Vagina (tissue), 2 donors: ENCODE results near the gene ANKLE2. TPM values are rescaled to one million over a fixed set of nuclear protein-coding genes. Genes with fewer than 3 reads are reported as not detected.
"Not testable (repeated sequence)": the region's sequence is repeated elsewhere in the genome, so short reads cannot be mapped to it uniquely, and the experiment has no call there.

Experiments
- DNase-seq, 2 donors: peaks; one replicate each; pipeline ENCODE4 v3.0.0-alpha.2; 2017; ENCODE audit errors: extremely low spot score in 2 of 2
- H3K27ac ChIP-seq: fragments of 200-600 bp; sonication (generic); one replicate; pipeline ENCODE4 v1.5.1; 2019
- H3K27me3 ChIP-seq: fragments of 200-600 bp; sonication (generic); one replicate; pipeline ENCODE4 v1.5.1; 2019
- H3K36me3 ChIP-seq, 2 donors: fragments of 200-600 bp; sonication (generic); one replicate each; pipeline ENCODE4 v1.5.1; 2017 to 2019
- H3K4me1 ChIP-seq: fragments of 200-600 bp; sonication (generic); one replicate; pipeline ENCODE4 v1.5.1; 2019
- H3K4me3 ChIP-seq, 2 donors: fragments of 200-600 bp; sonication (generic); 1 replicate in 1 of 2; 2 replicates in 1 of 2; pipeline ENCODE4 v1.5.1; 2016 to 2019
- H3K9me3 ChIP-seq: fragments of 200-600 bp; sonication (generic); one replicate; pipeline ENCODE4 v1.5.1; 2019
- CTCF ChIP-seq, 3 experiments: fragments of 450-650 bp in 2 of 3; fragments of 200-600 bp in 1 of 3; sonication (generic) in 1 of 3; IDR thresholded peaks; one replicate each; pipeline ENCODE4 v1.5.1; 2017 to 2019; ENCODE audit warnings: antibody characterized with exemption in 3 of 3, mild to moderate bottlenecking in 2 of 3, moderate library complexity in 2 of 3
- POLR2A ChIP-seq, 2 donors: fragments of 450-650 bp; IDR thresholded peaks; one replicate each; pipeline ENCODE4 v1.6.1; 2017; ENCODE audit warnings: antibody characterized with exemption in 2 of 2, mild to moderate bottlenecking in 2 of 2, moderate library complexity in 2 of 2
- POLR2AphosphoS5 ChIP-seq, 2 donors: sonication (generic); formaldehyde crosslinking; IDR thresholded peaks; one replicate each; pipeline ENCODE4 v1.9.0; 2017; ENCODE audit warnings: antibody characterized with exemption in 2 of 2, mild to moderate bottlenecking in 2 of 2, low read depth in 1 of 2; ENCODE audit not compliant: insufficient read depth in 1 of 2
- intact Hi-C: fragments of 100-400 bp; cut with DNase I; formaldehyde crosslinking; loops from one replicate; pipeline ENCODE4 v1.15.1; 2023
- total RNA-seq: library from RNA; depleted of rRNA; stranded (reverse); fragments of >200 nt; gene quantifications from one replicate; pipeline ENCODE4 v1.2.3, GENCODE V29; 2016

Gene ANKLE2
- total RNA-seq, 1 donor from 2014 or later: 63.1 TPM

- intact Hi-C loops: no loop called here
- H3K36me3 ChIP-seq: no peaks in the 10 kb centered on the region
- DNase-seq: no peak
- H3K9me3 ChIP-seq: no peaks in the 10 kb centered on the region
- TF ChIP-seq CTCF (IDR thresholded peaks at IDR 0.05) (no peak), POLR2A (IDR thresholded peaks at IDR 0.05) (no peak), POLR2AphosphoS5 (IDR thresholded peaks at IDR 0.05; ENCODE audit: insufficient read depth in 1 of 2, low read depth in 1 of 2) (no peak)
- H3K27me3 ChIP-seq: no peaks in the 10 kb centered on the region
- H3K4me3 ChIP-seq: no peak overlapping the region
- no peak overlapping the region for H3K27ac ChIP-seq
- no peaks in the 10 kb centered on the region for H3K4me1 ChIP-seq
These were observed 58.0 kb downstream of the ANKLE2 start for GRCh38 chr12:132703641-132704040.

GRCh38 chr12:132702640-132703039 lies 59.0 kb downstream of the ANKLE2 start:
- intact Hi-C loops: no loop called here
- H3K36me3 ChIP-seq: peaks cover 0 to 4% of the 10 kb centered on the region in 2 donors
- H3K9me3 ChIP-seq: no peaks in the 10 kb centered on the region

GRCh38 chr12:132700212-132700822 lies 61.3 kb downstream of the ANKLE2 start:
- no peaks in the 10 kb centered on the region for H3K9me3 ChIP-seq
- H3K27me3 ChIP-seq: no peaks in the 10 kb centered on the region
- no peak overlapping the region for H3K27ac ChIP-seq
- no peak for DNase-seq
- H3K36me3 ChIP-seq: peaks cover 0 to 13% of the 10 kb centered on the region in 2 donors
- no peak overlapping the region for H3K4me3 ChIP-seq
- intact Hi-C loops: no loop called here
- H3K4me1 ChIP-seq: no peaks in the 10 kb centered on the region
- TF ChIP-seq CTCF (IDR thresholded peaks at IDR 0.05) (no peak), POLR2AphosphoS5 (IDR thresholded peaks at IDR 0.05; ENCODE audit: insufficient read depth in 1 of 2, low read depth in 1 of 2) (no peak), POLR2A (IDR thresholded peaks at IDR 0.05) (no peak)

More at GRCh38 chr12:132702640-132703039, 59.0 kb downstream of the ANKLE2 start:
- Histone ChIP-seq H3K4me1 (no peaks in the 10 kb centered on the region), H3K27ac (no peak overlapping the region), H3K4me3 (no peak overlapping the region), H3K27me3 (no peaks in the 10 kb centered on the region)
- TF ChIP-seq CTCF (IDR thresholded peaks at IDR 0.05) (no peak), POLR2AphosphoS5 (IDR thresholded peaks at IDR 0.05; ENCODE audit: insufficient read depth in 1 of 2, low read depth in 1 of 2) (no peak), POLR2A (IDR thresholded peaks at IDR 0.05) (no peak)
- no peak for DNase-seq

DNA sequence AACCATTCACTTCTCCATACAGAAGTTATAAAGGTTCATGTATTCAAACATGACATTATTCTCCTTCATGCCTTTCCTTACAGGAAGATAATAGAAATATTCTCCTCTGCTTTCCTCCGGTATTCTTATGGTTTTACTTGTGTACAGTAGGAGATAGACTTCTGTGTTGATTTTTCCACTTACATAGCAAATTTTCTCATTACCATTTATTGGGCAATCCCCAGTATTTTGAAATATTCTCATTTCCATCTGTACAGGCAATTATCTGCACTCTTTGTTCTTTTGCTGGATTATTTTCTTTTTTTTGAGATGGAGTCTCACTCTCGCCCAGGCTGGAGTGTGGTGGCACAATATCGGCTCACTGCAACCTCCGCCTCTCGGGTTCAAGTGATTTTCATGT lies 63.3 kb downstream of the ANKLE2 start:
- no peaks in the 10 kb centered on the region for H3K27me3 ChIP-seq
- no peaks in the 10 kb centered on the region for H3K4me1 ChIP-seq
- H3K9me3 ChIP-seq: no peaks in the 10 kb centered on the region
- peaks cover 0 to 13% of the 10 kb centered on the region in 2 donors for H3K36me3 ChIP-seq
- no peak for DNase-seq
- TF ChIP-seq POLR2AphosphoS5 (IDR thresholded peaks at IDR 0.05; ENCODE audit: insufficient read depth in 1 of 2, low read depth in 1 of 2) (no peak), CTCF (IDR thresholded peaks at IDR 0.05) (no peak), POLR2A (IDR thresholded peaks at IDR 0.05) (no peak)
- intact Hi-C loops: no loop called here
- no peak overlapping the region for H3K4me3 ChIP-seq
- no peak overlapping the region for H3K27ac ChIP-seq

DNA sequence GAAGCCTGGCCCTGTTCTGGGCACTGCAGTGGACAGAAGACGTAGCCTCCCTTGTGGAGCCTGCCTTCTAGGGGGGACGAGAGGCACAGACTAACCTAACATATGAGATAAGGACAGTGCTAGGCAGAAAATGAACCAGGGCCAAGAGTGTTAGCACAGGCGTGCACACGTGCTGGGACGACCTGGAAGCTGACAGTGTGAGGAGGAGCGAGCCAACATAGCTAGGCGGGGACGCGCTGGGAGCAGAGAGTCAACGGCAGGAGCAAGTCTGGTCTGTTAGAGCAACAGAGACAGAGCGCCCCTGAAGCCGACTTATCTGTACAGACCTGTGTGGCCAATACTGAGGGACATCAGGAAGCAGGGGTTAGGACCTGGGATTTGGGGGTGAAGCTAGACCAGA lies 66.2 kb downstream of the ANKLE2 start:
- no peak for TF ChIP-seq POLR2A (IDR thresholded peaks at IDR 0.05)
- TF ChIP-seq POLR2AphosphoS5 (IDR thresholded peaks at IDR 0.05; ENCODE audit: insufficient read depth in 1 of 2, low read depth in 1 of 2): no peak
- TF ChIP-seq CTCF (IDR thresholded peaks at IDR 0.05): no peak
- H3K9me3 ChIP-seq: no peaks in the 10 kb centered on the region
- no peak overlapping the region for H3K27ac ChIP-seq
- no peak for DNase-seq
- peaks cover 0 to 13% of the 10 kb centered on the region in 2 donors for H3K36me3 ChIP-seq
- intact Hi-C loops: no loop called here
- no peaks in the 10 kb centered on the region for H3K4me1 ChIP-seq
- H3K4me3 ChIP-seq: no peak overlapping the region
- H3K27me3 ChIP-seq: no peaks in the 10 kb centered on the region

DNA sequence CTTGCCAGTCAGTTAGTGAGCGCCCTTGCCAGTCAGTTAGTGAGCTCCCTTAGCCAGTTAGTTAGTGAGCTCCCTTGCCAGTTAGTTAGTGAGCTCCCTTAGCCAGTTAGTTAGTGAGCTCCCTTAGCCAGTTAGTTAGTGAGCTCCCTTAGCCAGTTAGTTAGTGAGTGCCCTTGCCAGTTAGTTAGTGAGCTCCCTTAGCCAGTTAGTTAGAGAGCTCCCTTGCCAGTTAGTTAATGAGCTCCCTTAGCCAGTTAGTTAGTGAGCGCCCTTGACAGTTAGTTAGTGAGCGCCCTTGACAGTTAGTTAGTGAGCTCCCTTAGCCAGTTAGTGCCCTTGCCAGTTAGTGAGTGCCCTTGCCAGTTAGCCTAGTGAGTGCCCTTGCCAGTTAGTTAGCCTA lies 66.7 kb downstream of the ANKLE2 start:
- H3K9me3 ChIP-seq, H3K27me3 ChIP-seq, intact Hi-C loops, H3K4me3 ChIP-seq, DNase-seq, H3K4me1 ChIP-seq, H3K27ac ChIP-seq: not testable (repeated sequence)
- peaks cover 0 to 13% of the 10 kb centered on the region in 2 donors for H3K36me3 ChIP-seq

- H3K9me3 ChIP-seq, H3K27me3 ChIP-seq, H3K27ac ChIP-seq, intact Hi-C loops, H3K4me1 ChIP-seq, H3K4me3 ChIP-seq, DNase-seq, H3K36me3 ChIP-seq: not testable (repeated sequence)
These were observed 69.6 kb downstream of the ANKLE2 start for GRCh38 chr12:132692030-132692429.
